ENCODE results near the gene CTSA.
"Not testable (repeated sequence)": the region's sequence is repeated elsewhere in the genome, so short reads cannot be mapped to it uniquely, and the experiment has no call there.

Gene CTSA

GRCh38 chr20:45897289-45897688 lies 6.2 kb downstream of the CTSA start:
- DNase-seq: no peak

GRCh38 chr20:45897692-45898091 lies 6.6 kb downstream of the CTSA start:
- DNase-seq: no peak

GRCh38 chr20:45898285-45898684 lies 7.2 kb downstream of the CTSA start:
- DNase-seq: no peak

GRCh38 chr20:45899046-45899835 lies 8.1 kb downstream of the CTSA start:
- DNase-seq: no peak

- DNase-seq: not testable (repeated sequence)
These were observed 10.2 kb downstream of the CTSA start for GRCh38 chr20:45901332-45901731.

- DNase-seq: no peak
These were observed 11.1 kb downstream of the CTSA start for GRCh38 chr20:45902199-45902701.

- DNase-seq: no peak
These were observed 13.7 kb downstream of the CTSA start for GRCh38 chr20:45904583-45905504.

GRCh38 chr20:45905505-45906079 lies 14.5 kb downstream of the CTSA start:
- no peak for DNase-seq

GRCh38 chr20:45907219-45907948 lies 16.2 kb downstream of the CTSA start:
- no peak for DNase-seq

GRCh38 chr20:45908084-45908483 lies 16.9 kb downstream of the CTSA start:
- no peak for DNase-seq

GRCh38 chr20:45909336-45909808 lies 18.2 kb downstream of the CTSA start:
- no peak for DNase-seq

- DNase-seq: no peak
These were observed 18.9 kb downstream of the CTSA start for GRCh38 chr20:45909817-45910669.

- peak; percentile 74 for DNase-seq
These were observed 19.7 kb downstream of the CTSA start for GRCh38 chr20:45910670-45911485.

GRCh38 chr20:45911486-45912343 lies 20.6 kb downstream of the CTSA start, which contains the start of gene PLTP:
Gene PLTP (minus strand): TSS chr20:45912155. CDS start chr20:45911452, 703 bp downstream.
- peak; percentile 20 for DNase-seq

- no peak for DNase-seq
These were observed 21.2 kb downstream of the CTSA start for GRCh38 chr20:45912344-45912682.

- DNase-seq: no peak
These were observed 22.0 kb downstream of the CTSA start for GRCh38 chr20:45913116-45913515.

- no peak for DNase-seq
These were observed 26.6 kb downstream of the CTSA start for GRCh38 chr20:45917790-45918141.

GRCh38 chr20:45918182-45918737 lies 27.1 kb downstream of the CTSA start:
- no peak for DNase-seq
